Heart left ventricle (tissue), 16 donors: ENCODE results near the gene LHFPL3. TPM values are rescaled to one million over a fixed set of nuclear protein-coding genes. Genes with fewer than 3 reads are reported as not detected.

Source experiments
- ATAC-seq, 4 donors: fragments of 200-7000 bp; cut with Tn5 transposase; one replicate each; pipeline ENCODE4 v1.9.1; 2020 to 2022; ENCODE audit warnings: moderate library complexity in 4 of 4, mild to moderate bottlenecking in 3 of 4, moderate number of reproducible peaks in 1 of 4
- DNase-seq, 5 donors: peaks; one replicate each; pipeline ENCODE4 v3.0.0-alpha.2; 2020
- H3K27ac ChIP-seq, 12 donors: fragments of 200-600 bp; sonication (generic) in 4 of 12; one replicate each; pipeline versions ENCODE4 v1.5.0 to v1.8.0; 2016 to 2022; ENCODE audit warnings: mild to moderate bottlenecking in 2 of 12
- H3K27me3 ChIP-seq, 9 donors: fragments of 200-600 bp; sonication (generic) in 2 of 9; one replicate each; pipeline versions ENCODE4 v1.5.1 to v1.8.0; 2016 to 2022; ENCODE audit warnings: mild to moderate bottlenecking in 3 of 9
- H3K36me3 ChIP-seq, 9 donors: fragments of 200-600 bp; sonication (generic) in 2 of 9; one replicate each; pipeline versions ENCODE4 v1.5.0 to v1.8.0; 2018 to 2022; ENCODE audit warnings: mild to moderate bottlenecking in 2 of 9
- H3K4me1 ChIP-seq, 12 donors: fragments of 200-600 bp; sonication (generic) in 4 of 12; one replicate each; pipeline versions ENCODE4 v1.5.0 to v1.8.0; 2016 to 2022; ENCODE audit warnings: mild to moderate bottlenecking in 3 of 12
- H3K4me3 ChIP-seq, 12 donors: fragments of 200-600 bp; sonication (generic) in 4 of 12; one replicate each; pipeline versions ENCODE4 v1.5.0 to v1.8.0; 2017 to 2022; ENCODE audit warnings: mild to moderate bottlenecking in 9 of 12, moderate library complexity in 4 of 12
- H3K9me3 ChIP-seq, 12 donors: fragments of 200-600 bp; sonication (generic) in 4 of 12; one replicate each; pipeline versions ENCODE4 v1.5.0 to v1.8.0; 2016 to 2022; ENCODE audit warnings: mild to moderate bottlenecking in 1 of 12
- POLR2A ChIP-seq, 2 donors: fragments of 450-650 bp; IDR thresholded peaks; one replicate each; pipeline ENCODE4 v1.6.1; 2017; ENCODE audit warnings: antibody characterized with exemption in 2 of 2, mild to moderate bottlenecking in 2 of 2, moderate library complexity in 2 of 2
- WGBS, 4 donors: extraction: QIAGEN DNeasy Blood & Tissue Kit in 2 of 4; methylation state at CpG; one replicate each; pipeline versions ENCODE4 v1.1.5 to v1.1.7; 2013 to 2018; 5-methylcytosine and 5-hydroxymethylcytosine counted together
- intact Hi-C, 10 donors: fragments of 100-400 bp; cut with DNase I; formaldehyde crosslinking; loops; one replicate each; pipeline versions ENCODE4 v1.11.1 to v1.14.2; 2022
- polyA plus RNA-seq, 2 donors: library from polyadenylated mRNA; stranded (reverse); fragments of 200-250 nt; gene quantifications; one replicate each; pipeline ENCODE4 v1.2.3, GENCODE V29; 2013
- total RNA-seq, 9 donors: library from RNA; depleted of rRNA in 2 of 9; stranded (reverse); fragments of >200 nt in 2 of 9; fragmentation: NEBNext Ultra II Directional in 3 of 9; extraction: Animal tissue kit (Norgen Biotek cat#: 25700) in 3 of 9; gene quantifications; one replicate each; pipeline versions ENCODE4 v1.1.0 to v1.2.4, GENCODE V29; 2016 to 2023
- TF ChIP-seq, protein P1 (sequence below), 12 donors: fragments of 200-600 bp; sonication (generic) in 4 of 12; IDR thresholded peaks; one replicate each; pipeline versions ENCODE4 v1.5.0 to v1.8.0; 2018 to 2022; ENCODE audit warnings: antibody characterized with exemption in 12 of 12, mild to moderate bottlenecking in 5 of 12
- donor health status: ischemic (EF 13 %, LVEDD 7.1; RV severe dilation, severe dysfunction).
- donor health status: healthy with polysubstance abuse.
- donor health status: DM: no; HTN: yes; CAD: no.
- donor health status: DM: no; HTN: no; CAD: no.
- donor health status: ischemic (EF 25% LVEDD 6.9; RV normal size, moderate dysfunction).
- donor health status: ischemic (EF 25% LVEDD 5.7; RV mildly dilated, moderate dysfunction).
- donor health status: healthy.
- donor health status: DM: yes; HTN: yes; CAD: no.
- donor health status: ischemic (EF 35%, LVEDD 5.7; RV mildly dilated, moderate dysfunction).
- donor health status: nonischemic (EF 11% LVEDD 7.7; RV severe dilation, severe dysfunction).
- donor health status: DM: yes; HTN: yes; CAD: no.
- donor health status: PGD.
- donor health status: ischemic (EF 29% LVEDD 5.4; RV normal size, mild dysfunction).
- donor health status: nonischemic (EF 23%, LVEDD 6.1; RV moderate dilation, normal function).

The LHFPL3 gene
- total and polyA plus RNA-seq, 11 donors, result not detected

DNA sequence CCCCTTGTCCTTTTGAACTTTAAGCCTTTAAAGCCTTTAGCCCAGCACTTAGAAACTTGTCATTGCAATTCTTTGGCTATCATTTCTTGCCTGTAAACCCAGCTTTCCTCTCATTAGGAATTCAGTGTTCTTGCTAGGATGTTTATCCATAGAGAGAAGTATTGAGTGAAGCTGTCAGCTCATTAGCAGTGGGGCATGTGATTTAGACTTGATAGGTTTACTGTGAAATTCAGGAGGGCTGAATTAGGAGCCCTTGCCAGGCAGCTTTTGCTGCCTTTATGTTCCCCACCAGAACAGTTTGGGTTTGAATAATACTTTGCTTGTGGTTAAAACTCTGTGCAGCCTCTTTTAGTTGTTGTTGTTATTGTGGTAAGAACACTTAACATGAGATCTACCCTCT, 39.5 kb downstream of the LHFPL3 start:
- TF ChIP-seq, protein P1, sequence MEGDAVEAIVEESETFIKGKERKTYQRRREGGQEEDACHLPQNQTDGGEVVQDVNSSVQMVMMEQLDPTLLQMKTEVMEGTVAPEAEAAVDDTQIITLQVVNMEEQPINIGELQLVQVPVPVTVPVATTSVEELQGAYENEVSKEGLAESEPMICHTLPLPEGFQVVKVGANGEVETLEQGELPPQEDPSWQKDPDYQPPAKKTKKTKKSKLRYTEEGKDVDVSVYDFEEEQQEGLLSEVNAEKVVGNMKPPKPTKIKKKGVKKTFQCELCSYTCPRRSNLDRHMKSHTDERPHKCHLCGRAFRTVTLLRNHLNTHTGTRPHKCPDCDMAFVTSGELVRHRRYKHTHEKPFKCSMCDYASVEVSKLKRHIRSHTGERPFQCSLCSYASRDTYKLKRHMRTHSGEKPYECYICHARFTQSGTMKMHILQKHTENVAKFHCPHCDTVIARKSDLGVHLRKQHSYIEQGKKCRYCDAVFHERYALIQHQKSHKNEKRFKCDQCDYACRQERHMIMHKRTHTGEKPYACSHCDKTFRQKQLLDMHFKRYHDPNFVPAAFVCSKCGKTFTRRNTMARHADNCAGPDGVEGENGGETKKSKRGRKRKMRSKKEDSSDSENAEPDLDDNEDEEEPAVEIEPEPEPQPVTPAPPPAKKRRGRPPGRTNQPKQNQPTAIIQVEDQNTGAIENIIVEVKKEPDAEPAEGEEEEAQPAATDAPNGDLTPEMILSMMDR (IDR thresholded peaks at IDR 0.05), result no peak
- intact Hi-C loops, result no loop called here
- DNase-seq (no peak), ATAC-seq (no peak)
- H3K4me3 ChIP-seq, result no peak overlapping the region
- H3K27me3 ChIP-seq, result no peaks in the 10 kb centered on the region
- no peaks in the 10 kb centered on the region for H3K4me1 ChIP-seq
- H3K27ac ChIP-seq, result no peak overlapping the region
- H3K36me3 ChIP-seq, result no peaks in the 10 kb centered on the region
- H3K9me3 ChIP-seq, result no peaks in the 10 kb centered on the region

DNA sequence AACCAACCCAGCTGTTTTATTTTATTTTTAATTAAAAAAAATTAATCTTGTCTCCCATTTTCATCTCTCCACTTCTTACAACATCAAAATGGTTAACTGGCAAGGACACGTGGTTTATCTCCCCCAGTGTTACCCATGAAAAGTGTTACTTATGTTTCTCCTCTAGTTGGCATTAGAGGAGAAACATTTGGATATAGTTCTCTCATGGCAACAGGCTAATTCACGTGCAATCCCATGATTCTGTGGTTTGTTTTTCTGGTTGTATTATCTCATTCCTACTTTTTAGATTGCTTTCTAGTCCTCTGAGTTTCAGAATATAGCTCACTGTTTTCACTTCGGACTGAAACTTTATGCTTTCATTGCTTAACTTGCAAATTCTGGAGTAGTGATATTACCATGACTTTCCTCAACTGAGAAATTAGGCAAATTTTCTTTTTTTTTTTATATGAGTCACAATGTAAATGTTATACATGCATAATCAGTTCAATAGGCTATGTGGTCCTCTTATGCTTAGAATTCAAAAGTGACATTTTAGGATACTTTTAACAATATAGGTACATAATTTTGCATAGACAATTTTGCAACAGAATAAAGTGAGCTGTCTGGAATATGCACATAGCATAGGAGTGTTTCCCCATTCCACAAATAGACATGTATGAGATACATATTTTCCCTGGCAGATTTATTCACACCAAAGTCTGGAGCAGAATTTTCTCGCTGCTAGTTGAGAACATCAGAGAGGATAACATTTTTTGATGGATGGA, 43.0 kb downstream of the LHFPL3 start:
- H3K27ac ChIP-seq, result no peak overlapping the region
- no peaks in the 10 kb centered on the region for H3K4me1 ChIP-seq
- H3K9me3 ChIP-seq, result no peaks in the 10 kb centered on the region
- 53 to 61% (median 55%) methylated on average over 4 of the region's 4 CpGs for WGBS, 4 donors
- no peak overlapping the region for H3K4me3 ChIP-seq
- no peaks in the 10 kb centered on the region for H3K27me3 ChIP-seq
- DNase-seq (no peak), ATAC-seq (no peak)
- TF ChIP-seq, protein P1 (IDR thresholded peaks at IDR 0.05), result no peak
- no peak for TF ChIP-seq POLR2A (IDR thresholded peaks at IDR 0.05)
- intact Hi-C loops, result no loop called here
- no peaks in the 10 kb centered on the region for H3K36me3 ChIP-seq

DNA sequence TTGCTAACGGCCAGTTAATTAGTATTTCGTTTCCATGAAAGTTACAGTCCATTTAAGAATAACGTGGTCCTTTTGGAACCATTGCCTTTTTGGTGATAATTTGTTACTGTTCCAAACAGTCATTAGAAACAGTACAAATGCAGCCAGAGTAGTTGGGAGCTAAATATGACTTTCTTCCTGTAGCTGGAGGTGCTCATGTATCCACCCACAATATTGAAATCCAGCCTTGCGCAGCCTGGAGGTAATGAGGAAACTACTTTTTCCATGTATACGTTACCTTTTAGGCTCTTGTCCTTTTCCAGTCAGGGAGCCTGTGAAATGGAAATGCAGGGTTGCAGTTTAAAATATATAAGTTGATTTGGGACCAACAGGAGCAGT, 43.6 kb downstream of the LHFPL3 start:
- intact Hi-C loops, result no loop called here
- TF ChIP-seq POLR2A (IDR thresholded peaks at IDR 0.05), result no peak
- TF ChIP-seq, protein P1 (IDR thresholded peaks at IDR 0.05), result no peak
- no peak for ATAC-seq
- no peaks in the 10 kb centered on the region for H3K27me3 ChIP-seq
- no peak overlapping the region for H3K27ac ChIP-seq
- DNase-seq, result no peak
- 78 to 84% (median 82%) methylated on average over 5 of the region's 5 CpGs for WGBS, 4 donors
- H3K4me3 ChIP-seq, result no peak overlapping the region
- no peaks in the 10 kb centered on the region for H3K9me3 ChIP-seq
- H3K36me3 ChIP-seq, result no peaks in the 10 kb centered on the region
- H3K4me1 ChIP-seq, result no peaks in the 10 kb centered on the region

DNA sequence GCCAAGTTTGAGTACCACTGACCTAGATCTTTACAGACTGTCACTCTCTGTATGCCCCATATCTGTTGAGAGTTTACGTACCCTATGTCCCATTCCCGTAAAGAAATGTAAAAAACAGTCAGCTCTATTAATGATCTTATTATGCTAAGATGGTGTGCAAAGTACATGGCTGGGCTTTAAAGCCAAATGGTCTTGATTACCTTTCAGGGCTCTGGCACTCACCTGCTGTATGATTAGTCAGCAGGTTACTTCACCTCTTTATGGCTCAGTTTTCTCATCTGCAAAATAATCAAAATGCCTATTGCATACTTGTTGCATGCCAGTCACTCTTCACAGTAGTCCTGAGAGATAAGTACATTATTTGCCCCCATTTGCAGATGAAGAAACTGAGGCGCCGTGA, 54.2 kb downstream of the LHFPL3 start:
- Histone ChIP-seq H3K9me3 (peaks cover 0 to 15% (median 0%) of the 10 kb centered on the region in 12 donors), H3K4me3 (no peak overlapping the region), H3K4me1 (no peaks in the 10 kb centered on the region), H3K27me3 (no peaks in the 10 kb centered on the region), H3K27ac (no peak overlapping the region), H3K36me3 (no peaks in the 10 kb centered on the region)
- intact Hi-C loops, result loop anchor here in 1 of 10 donors (10.0 kb wide), 1 partner anchor 62 kb away; no protein-coding TSS in a partner anchor
- ATAC-seq, result no peak
- WGBS, 4 donors, result 93 to 98% (median 95%) methylated on average over 4 of the region's 4 CpGs
- no peak for TF ChIP-seq POLR2A (IDR thresholded peaks at IDR 0.05)
- TF ChIP-seq, protein P1 (IDR thresholded peaks at IDR 0.05), result no peak
- no peak for DNase-seq
